GM12864 (cell line): ENCODE data around the gene CTNNA2.

Experiments
- DNase-seq: peaks from one replicate; pipeline ENCODE4 v3.0.0-alpha.2; 2011; ENCODE audit warnings: low read depth
- H3K4me3 ChIP-seq: 2 replicates; pipeline ENCODE4 v1.5.1; 2011; ENCODE audit warnings: mild to moderate bottlenecking, low read depth, low read length, control low read depth
- CTCF ChIP-seq: IDR thresholded peaks from 2 replicates; pipeline ENCODE4 v1.5.1; 2011; ENCODE audit warnings: low read depth, mild to moderate bottlenecking, moderate library complexity, low read length, control low read depth, inconsistent platforms; ENCODE audit errors: missing control alignments

Gene CTNNA2

GRCh38 chr2:79938648-79939047 lies 425.8 kb downstream of the CTNNA2 start:
- TF ChIP-seq CTCF: no peak
- no peak overlapping the region for H3K4me3 ChIP-seq
- DNase-seq: no peak

- no peak for DNase-seq
- no peak overlapping the region for H3K4me3 ChIP-seq
- no peak for TF ChIP-seq CTCF
Observed at GRCh38 chr2:79940364-79940763, 427.5 kb downstream of the CTNNA2 start.

- no peak for TF ChIP-seq CTCF
- no peak for DNase-seq
- no peak overlapping the region for H3K4me3 ChIP-seq
Observed at GRCh38 chr2:79941179-79941578, 428.3 kb downstream of the CTNNA2 start.

- TF ChIP-seq CTCF: no peak
- no peak overlapping the region for H3K4me3 ChIP-seq
- no peak for DNase-seq
Observed at GRCh38 chr2:79944205-79944604, 431.4 kb downstream of the CTNNA2 start.

- DNase-seq: no peak
- H3K4me3 ChIP-seq: no peak overlapping the region
- TF ChIP-seq CTCF: no peak
Observed at GRCh38 chr2:79945653-79946445, 433.0 kb downstream of the CTNNA2 start.

GRCh38 chr2:79947751-79948150 lies 434.9 kb downstream of the CTNNA2 start:
- no peak overlapping the region for H3K4me3 ChIP-seq
- DNase-seq: no peak
- TF ChIP-seq CTCF: no peak

- no peak overlapping the region for H3K4me3 ChIP-seq
- no peak for DNase-seq
- TF ChIP-seq CTCF: no peak
Observed at GRCh38 chr2:79950526-79950925, 437.7 kb downstream of the CTNNA2 start.
